ENCODE measurements around the gene C11orf24.
"Not testable (repeated sequence)": the region's sequence is repeated elsewhere in the genome, so short reads cannot be mapped to it uniquely, and the experiment has no call there.

Gene C11orf24

GRCh38 chr11:68298659-68299516, 27.1 kb upstream of the C11orf24 start:
- DNase-seq (ENCODE audit: low spot score) = no peak

GRCh38 chr11:68297812-68298658, 26.3 kb upstream of the C11orf24 start:
- peak; percentile 83 for DNase-seq (ENCODE audit: low spot score)

- no peak for DNase-seq (ENCODE audit: low spot score)
Measured at GRCh38 chr11:68297494-68297811, 25.7 kb upstream of the C11orf24 start.

- DNase-seq (ENCODE audit: low spot score) = no peak
Measured at GRCh38 chr11:68297052-68297378, 25.2 kb upstream of the C11orf24 start.

- no peak for DNase-seq (ENCODE audit: low spot score)
Measured at GRCh38 chr11:68296344-68297051, 24.7 kb upstream of the C11orf24 start.

- no peak for DNase-seq (ENCODE audit: low spot score)
Measured at GRCh38 chr11:68295940-68296339, 24.2 kb upstream of the C11orf24 start.

GRCh38 chr11:68295271-68295670, 23.5 kb upstream of the C11orf24 start:
- DNase-seq (ENCODE audit: low spot score) = no peak

GRCh38 chr11:68293708-68294107, 21.9 kb upstream of the C11orf24 start:
- DNase-seq (ENCODE audit: low spot score) = no peak

- DNase-seq (ENCODE audit: low spot score) = no peak
Measured at GRCh38 chr11:68289456-68289855, 17.7 kb upstream of the C11orf24 start.

GRCh38 chr11:68287419-68287818, 15.6 kb upstream of the C11orf24 start:
- DNase-seq (ENCODE audit: low spot score) = no peak

GRCh38 chr11:68284588-68284987, 12.8 kb upstream of the C11orf24 start:
- not testable (repeated sequence) for DNase-seq (ENCODE audit: low spot score)

- DNase-seq (ENCODE audit: low spot score) = no peak
Measured at GRCh38 chr11:68282861-68283230, 11.1 kb upstream of the C11orf24 start.

GRCh38 chr11:68282141-68282860, 10.5 kb upstream of the C11orf24 start:
- DNase-seq (ENCODE audit: low spot score) = no peak

- DNase-seq (ENCODE audit: low spot score) = no peak
Measured at GRCh38 chr11:68279676-68280075, 7.9 kb upstream of the C11orf24 start.

- no peak for DNase-seq (ENCODE audit: low spot score)
Measured at GRCh38 chr11:68276861-68277260, 5.1 kb upstream of the C11orf24 start.

GRCh38 chr11:68275721-68276507, 4.1 kb upstream of the C11orf24 start:
- no peak for DNase-seq (ENCODE audit: low spot score)

- DNase-seq (ENCODE audit: low spot score) = no peak
Measured at GRCh38 chr11:68274306-68274705, 2.5 kb upstream of the C11orf24 start.

GRCh38 chr11:68273026-68273738, 1.4 kb upstream of the C11orf24 start:
- DNase-seq (ENCODE audit: low spot score) = no peak

GRCh38 chr11:68271023-68271780, 571 bp downstream of the C11orf24 start:
- peak; percentile 89 for DNase-seq (ENCODE audit: low spot score)

Data from RKO (cell line).